Measurements from ENCODE around the gene RYK. TPM values are rescaled to one million over a fixed set of nuclear protein-coding genes. Genes with fewer than 3 reads are reported as not detected.

The RYK gene
- polyA plus RNA-seq, 1 of the 3 experiments (the other 2 are of a cell fraction): 25.9 TPM

DNA sequence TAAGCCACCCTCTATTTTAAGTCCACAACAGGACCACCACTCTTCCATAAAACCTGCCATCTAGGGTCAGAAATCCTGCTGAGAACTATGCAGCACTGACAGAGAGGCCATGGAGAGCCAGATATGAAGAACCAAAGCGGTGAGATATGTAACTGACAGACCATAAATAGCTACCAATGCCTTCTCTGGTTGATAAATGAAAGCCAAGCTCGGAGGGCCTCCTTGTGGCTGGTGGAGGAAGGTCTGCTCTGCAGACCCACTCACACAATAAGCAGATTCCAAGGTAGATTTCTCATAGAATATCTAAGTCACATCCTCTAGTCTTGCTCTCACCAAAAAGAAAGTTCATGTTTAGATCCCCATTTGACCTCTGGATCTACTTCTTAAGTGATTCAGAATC lies 38.9 kb downstream of the RYK start:
- WGBS (ENCODE audit: low lambda C conversion rate): 39% methylated on average over 2 of the region's 2 CpGs
- Histone ChIP-seq H3K9me3 (no peaks in the 10 kb centered on the region), H3F3A (replicated peaks; ENCODE audit: insufficient read depth) (peaks cover 9% of the 10 kb centered on the region), H3K36me3 (replicated peaks in 1 of 2; ENCODE audit: control insufficient read depth in 1 of 2, insufficient read depth in 2 of 2, low read length in 1 of 2) (peaks cover 43 to 45% of the 10 kb centered on the region in 2 experiments), H3K4me1 (ENCODE audit: control insufficient read depth in 1 of 2, insufficient read depth in 2 of 2, low read depth in 1 of 2, low read length in 1 of 2) (no peaks in the 10 kb centered on the region; a peak in 1 of 4 replicates), H3K9me2 (no peaks in the 10 kb centered on the region), H3K27me3 (ENCODE audit: insufficient read depth) (no peaks in the 10 kb centered on the region), H3K9ac (no peak overlapping the region), H3K79me2 (ENCODE audit: insufficient read depth) (peaks cover 24% of the 10 kb centered on the region; the same call in 1 of the 2 replicates), H3K4me2 (no peak overlapping the region), H4K20me1 (ENCODE audit: insufficient read depth) (peaks cover 26% of the 10 kb centered on the region), H3K27ac (ENCODE audit: low read depth in 2 of 2, low read length in 1 of 2) (no peak overlapping the region), H2AFZ (ENCODE audit: low read depth) (no peak overlapping the region), H3K4me3 (ENCODE audit: low read depth in 2 of 2, low read length in 1 of 2) (no peak overlapping the region)
- CTCF ChIA-PET: interaction anchor here (0.8 to 8.1 kb wide), 49 partner anchors 13 to 1485 kb away, joined by 3 to 152 read pairs (median 6); no protein-coding TSS in a partner anchor
- DNase-seq: peak; percentile 43
- POLR2A ChIA-PET: no interaction called here
- TF ChIP-seq, protein P1, sequence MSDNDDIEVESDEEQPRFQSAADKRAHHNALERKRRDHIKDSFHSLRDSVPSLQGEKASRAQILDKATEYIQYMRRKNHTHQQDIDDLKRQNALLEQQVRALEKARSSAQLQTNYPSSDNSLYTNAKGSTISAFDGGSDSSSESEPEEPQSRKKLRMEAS (IDR thresholded peaks at IDR 0.05; ENCODE audit: low read depth): no peak
- TF ChIP-seq POLR2AphosphoS5 (IDR thresholded peaks at IDR 0.05; ENCODE audit: low read depth, low read length) (no peak), MXI1 (IDR thresholded peaks at IDR 0.05; ENCODE audit: low read depth, low read length) (no peak), GATA2 (CRISPR knock-in tag; IDR thresholded peaks at IDR 0.05) (no peak), TEAD4 (IDR thresholded peaks at IDR 0.05; ENCODE audit: borderline replicate concordance, insufficient read depth) (no peak), RXRA (IDR thresholded peaks at IDR 0.05; ENCODE audit: borderline replicate concordance, low read depth) (no peak), RFX5 (IDR thresholded peaks at IDR 0.05; ENCODE audit: low read length) (no peak), SMC3 (IDR thresholded peaks at IDR 0.05; ENCODE audit: low read depth, low read length) (peak; percentile 74), ELF1 (IDR thresholded peaks at IDR 0.05) (no peak), NRF1 (IDR thresholded peaks at IDR 0.05; ENCODE audit: low read depth, low read length) (no peak), GABPA (IDR thresholded peaks at IDR 0.05; ENCODE audit: low read depth) (no peak), TCF12 (IDR thresholded peaks at IDR 0.05) (no peak), FOSL2 (IDR thresholded peaks at IDR 0.05; ENCODE audit: borderline replicate concordance, low read depth) (no peak), EP300 (IDR thresholded peaks at IDR 0.05; ENCODE audit: borderline replicate concordance in 1 of 2, low read depth in 1 of 2, low read length in 1 of 2) (no peak), NFIC (IDR thresholded peaks at IDR 0.05; ENCODE audit: borderline replicate concordance) (no peak), RAD21 (IDR thresholded peaks at IDR 0.05; ENCODE audit: low read length) (peak; percentile 80), SIN3A (IDR thresholded peaks at IDR 0.05; ENCODE audit: borderline replicate concordance, low read depth, low read length) (no peak), JUND (IDR thresholded peaks at IDR 0.05) (no peak)
- TF ChIP-seq, protein P2, sequence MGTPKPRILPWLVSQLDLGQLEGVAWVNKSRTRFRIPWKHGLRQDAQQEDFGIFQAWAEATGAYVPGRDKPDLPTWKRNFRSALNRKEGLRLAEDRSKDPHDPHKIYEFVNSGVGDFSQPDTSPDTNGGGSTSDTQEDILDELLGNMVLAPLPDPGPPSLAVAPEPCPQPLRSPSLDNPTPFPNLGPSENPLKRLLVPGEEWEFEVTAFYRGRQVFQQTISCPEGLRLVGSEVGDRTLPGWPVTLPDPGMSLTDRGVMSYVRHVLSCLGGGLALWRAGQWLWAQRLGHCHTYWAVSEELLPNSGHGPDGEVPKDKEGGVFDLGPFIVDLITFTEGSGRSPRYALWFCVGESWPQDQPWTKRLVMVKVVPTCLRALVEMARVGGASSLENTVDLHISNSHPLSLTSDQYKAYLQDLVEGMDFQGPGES (IDR thresholded peaks at IDR 0.05; ENCODE audit: low read depth, low read length): no peak
- TF ChIP-seq, protein P3, sequence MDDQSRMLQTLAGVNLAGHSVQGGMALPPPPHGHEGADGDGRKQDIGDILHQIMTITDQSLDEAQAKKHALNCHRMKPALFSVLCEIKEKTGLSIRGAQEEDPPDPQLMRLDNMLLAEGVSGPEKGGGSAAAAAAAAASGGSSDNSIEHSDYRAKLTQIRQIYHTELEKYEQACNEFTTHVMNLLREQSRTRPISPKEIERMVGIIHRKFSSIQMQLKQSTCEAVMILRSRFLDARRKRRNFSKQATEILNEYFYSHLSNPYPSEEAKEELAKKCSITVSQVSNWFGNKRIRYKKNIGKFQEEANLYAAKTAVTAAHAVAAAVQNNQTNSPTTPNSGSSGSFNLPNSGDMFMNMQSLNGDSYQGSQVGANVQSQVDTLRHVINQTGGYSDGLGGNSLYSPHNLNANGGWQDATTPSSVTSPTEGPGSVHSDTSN (IDR thresholded peaks at IDR 0.05): no peak
- TF ChIP-seq, protein P4, sequence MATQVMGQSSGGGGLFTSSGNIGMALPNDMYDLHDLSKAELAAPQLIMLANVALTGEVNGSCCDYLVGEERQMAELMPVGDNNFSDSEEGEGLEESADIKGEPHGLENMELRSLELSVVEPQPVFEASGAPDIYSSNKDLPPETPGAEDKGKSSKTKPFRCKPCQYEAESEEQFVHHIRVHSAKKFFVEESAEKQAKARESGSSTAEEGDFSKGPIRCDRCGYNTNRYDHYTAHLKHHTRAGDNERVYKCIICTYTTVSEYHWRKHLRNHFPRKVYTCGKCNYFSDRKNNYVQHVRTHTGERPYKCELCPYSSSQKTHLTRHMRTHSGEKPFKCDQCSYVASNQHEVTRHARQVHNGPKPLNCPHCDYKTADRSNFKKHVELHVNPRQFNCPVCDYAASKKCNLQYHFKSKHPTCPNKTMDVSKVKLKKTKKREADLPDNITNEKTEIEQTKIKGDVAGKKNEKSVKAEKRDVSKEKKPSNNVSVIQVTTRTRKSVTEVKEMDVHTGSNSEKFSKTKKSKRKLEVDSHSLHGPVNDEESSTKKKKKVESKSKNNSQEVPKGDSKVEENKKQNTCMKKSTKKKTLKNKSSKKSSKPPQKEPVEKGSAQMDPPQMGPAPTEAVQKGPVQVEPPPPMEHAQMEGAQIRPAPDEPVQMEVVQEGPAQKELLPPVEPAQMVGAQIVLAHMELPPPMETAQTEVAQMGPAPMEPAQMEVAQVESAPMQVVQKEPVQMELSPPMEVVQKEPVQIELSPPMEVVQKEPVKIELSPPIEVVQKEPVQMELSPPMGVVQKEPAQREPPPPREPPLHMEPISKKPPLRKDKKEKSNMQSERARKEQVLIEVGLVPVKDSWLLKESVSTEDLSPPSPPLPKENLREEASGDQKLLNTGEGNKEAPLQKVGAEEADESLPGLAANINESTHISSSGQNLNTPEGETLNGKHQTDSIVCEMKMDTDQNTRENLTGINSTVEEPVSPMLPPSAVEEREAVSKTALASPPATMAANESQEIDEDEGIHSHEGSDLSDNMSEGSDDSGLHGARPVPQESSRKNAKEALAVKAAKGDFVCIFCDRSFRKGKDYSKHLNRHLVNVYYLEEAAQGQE (IDR thresholded peaks at IDR 0.05; ENCODE audit: low read depth, low read length): no peak
- TF ChIP-seq, protein P5, sequence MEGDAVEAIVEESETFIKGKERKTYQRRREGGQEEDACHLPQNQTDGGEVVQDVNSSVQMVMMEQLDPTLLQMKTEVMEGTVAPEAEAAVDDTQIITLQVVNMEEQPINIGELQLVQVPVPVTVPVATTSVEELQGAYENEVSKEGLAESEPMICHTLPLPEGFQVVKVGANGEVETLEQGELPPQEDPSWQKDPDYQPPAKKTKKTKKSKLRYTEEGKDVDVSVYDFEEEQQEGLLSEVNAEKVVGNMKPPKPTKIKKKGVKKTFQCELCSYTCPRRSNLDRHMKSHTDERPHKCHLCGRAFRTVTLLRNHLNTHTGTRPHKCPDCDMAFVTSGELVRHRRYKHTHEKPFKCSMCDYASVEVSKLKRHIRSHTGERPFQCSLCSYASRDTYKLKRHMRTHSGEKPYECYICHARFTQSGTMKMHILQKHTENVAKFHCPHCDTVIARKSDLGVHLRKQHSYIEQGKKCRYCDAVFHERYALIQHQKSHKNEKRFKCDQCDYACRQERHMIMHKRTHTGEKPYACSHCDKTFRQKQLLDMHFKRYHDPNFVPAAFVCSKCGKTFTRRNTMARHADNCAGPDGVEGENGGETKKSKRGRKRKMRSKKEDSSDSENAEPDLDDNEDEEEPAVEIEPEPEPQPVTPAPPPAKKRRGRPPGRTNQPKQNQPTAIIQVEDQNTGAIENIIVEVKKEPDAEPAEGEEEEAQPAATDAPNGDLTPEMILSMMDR (IDR thresholded peaks at IDR 0.05): peak; percentile 84
- TF ChIP-seq, protein P6, sequence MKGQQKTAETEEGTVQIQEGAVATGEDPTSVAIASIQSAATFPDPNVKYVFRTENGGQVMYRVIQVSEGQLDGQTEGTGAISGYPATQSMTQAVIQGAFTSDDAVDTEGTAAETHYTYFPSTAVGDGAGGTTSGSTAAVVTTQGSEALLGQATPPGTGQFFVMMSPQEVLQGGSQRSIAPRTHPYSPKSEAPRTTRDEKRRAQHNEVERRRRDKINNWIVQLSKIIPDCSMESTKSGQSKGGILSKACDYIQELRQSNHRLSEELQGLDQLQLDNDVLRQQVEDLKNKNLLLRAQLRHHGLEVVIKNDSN (IDR thresholded peaks at IDR 0.05; ENCODE audit: borderline replicate concordance, low read depth): no peak
- TF ChIP-seq, protein P7, sequence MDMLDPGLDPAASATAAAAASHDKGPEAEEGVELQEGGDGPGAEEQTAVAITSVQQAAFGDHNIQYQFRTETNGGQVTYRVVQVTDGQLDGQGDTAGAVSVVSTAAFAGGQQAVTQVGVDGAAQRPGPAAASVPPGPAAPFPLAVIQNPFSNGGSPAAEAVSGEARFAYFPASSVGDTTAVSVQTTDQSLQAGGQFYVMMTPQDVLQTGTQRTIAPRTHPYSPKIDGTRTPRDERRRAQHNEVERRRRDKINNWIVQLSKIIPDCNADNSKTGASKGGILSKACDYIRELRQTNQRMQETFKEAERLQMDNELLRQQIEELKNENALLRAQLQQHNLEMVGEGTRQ (IDR thresholded peaks at IDR 0.05; ENCODE audit: borderline replicate concordance, low read depth, low read length): no peak
